HG03439 (cell line): ENCODE results near the gene IRF3.

Experiments used
- ATAC-seq: cut with Tn5 transposase; IDR thresholded peaks from one replicate; pipeline ENCODE4 v1.9.1; 2021; ENCODE audit warnings: mild to moderate bottlenecking, moderate library complexity; ENCODE audit not compliant: unreplicated experiment

Gene IRF3

GRCh38 chr19:49672131-49672919 lies 6.7 kb upstream of the IRF3 start:
- ATAC-seq, result no peak

GRCh38 chr19:49669516-49669915 lies 3.9 kb upstream of the IRF3 start:
- no peak for ATAC-seq

GRCh38 chr19:49667473-49667872 lies 1.8 kb upstream of the IRF3 start:
- ATAC-seq, result no peak

- no peak for ATAC-seq
Measured at GRCh38 chr19:49666120-49666444, 425 bp upstream of the IRF3 start.

- no peak for ATAC-seq
Measured at GRCh38 chr19:49665036-49665350, 664 bp downstream of the IRF3 start.

GRCh38 chr19:49664171-49665035 lies 1.3 kb downstream of the IRF3 start:
- ATAC-seq, result peak; percentile 32

GRCh38 chr19:49663224-49663623 lies 2.4 kb downstream of the IRF3 start:
- no peak for ATAC-seq

GRCh38 chr19:49662011-49662410 lies 3.6 kb downstream of the IRF3 start:
- ATAC-seq, result no peak

GRCh38 chr19:49660338-49660961 lies 5.2 kb downstream of the IRF3 start:
- ATAC-seq, result no peak

GRCh38 chr19:49658566-49659442 lies 6.9 kb downstream of the IRF3 start:
- no peak for ATAC-seq

- no peak for ATAC-seq
Measured at GRCh38 chr19:49658139-49658517, 7.5 kb downstream of the IRF3 start.

GRCh38 chr19:49657493-49658138 lies 8.0 kb downstream of the IRF3 start:
- no peak for ATAC-seq

GRCh38 chr19:49656456-49657109 lies 9.1 kb downstream of the IRF3 start:
- no peak for ATAC-seq

GRCh38 chr19:49655570-49656455 lies 9.8 kb downstream of the IRF3 start:
- no peak for ATAC-seq

- ATAC-seq, result no peak
Measured at GRCh38 chr19:49654581-49654980, 11.1 kb downstream of the IRF3 start.

GRCh38 chr19:49653466-49653806 lies 12.2 kb downstream of the IRF3 start:
- ATAC-seq, result no peak

- no peak for ATAC-seq
Measured at GRCh38 chr19:49652551-49653465, 12.8 kb downstream of the IRF3 start.
